HepG2 (cell line): ENCODE measurements around the gene ZSCAN21. TPM values are rescaled to one million over a fixed set of nuclear protein-coding genes. Genes with fewer than 3 reads are reported as not detected.

Experiments
- ATAC-seq: fragments of 200-7000 bp; cut with Tn5 transposase; 3 replicates; pipeline ENCODE4 v1.9.1; 2020; ENCODE audit warnings: mild to moderate bottlenecking, moderate library complexity
- BruUV-seq: library from RNA; stranded (reverse); fragments of 400-500 nt; replicated peaks from 2 replicates; lab custom pipeline; 2021; lab: Mats Ljungman, UMichigan
- CTCF ChIA-PET: fragments of 300-600 bp; formaldehyde crosslinking; extraction: SDS; loops from one replicate; lab custom pipeline; 2021; ENCODE audit warnings: low total read pairs, inconsistent platforms, low intra/inter-chr PET ratio; lab: Yijun Ruan, JAX
- POLR2A ChIA-PET: fragments of 350-600 bp; sonication (Branson Sonifier 250); formaldehyde crosslinking; loops from one replicate; lab custom pipeline; 2020; ENCODE audit warnings: antibody characterized with exemption, inconsistent platforms; lab: Yijun Ruan, JAX
- DNase-seq: peaks from one replicate; pipeline ENCODE4 v3.0.0-alpha.2; 2015; ENCODE audit warnings: low spot score
- FAIRE-seq: peaks from 3 replicates; lab custom pipeline; 2011; peaks lifted over from hg19 to GRCh38; lab: Jason Lieb, UNC
- H2AFZ ChIP-seq: one replicate; pipeline ENCODE4 v1.6.1; 2011; ENCODE audit warnings: low read length, inconsistent platforms
- H3K27ac ChIP-seq: fragments of 300-600 bp; 3 replicates; pipeline ENCODE4 v1.8.0; 2011; ENCODE audit warnings: mixed run types, mild to moderate bottlenecking, mixed read lengths, low read length, inconsistent platforms; ENCODE audit not compliant: insufficient read depth; ENCODE audit errors: extremely low read length
- H3K27me3 ChIP-seq, 2 experiments: fragments of 200-600 bp in 1 of 2; 2 replicates in 1 of 2; 3 replicates in 1 of 2; pipeline versions ENCODE4 v1.6.0 to v1.8.0; 2011; ENCODE audit warnings: low read length in 2 of 2, mild to moderate bottlenecking in 2 of 2, moderate library complexity in 2 of 2, inconsistent platforms in 1 of 2; ENCODE audit not compliant: insufficient read depth in 2 of 2, control insufficient read depth in 1 of 2
- H3K36me3 ChIP-seq, 2 experiments: fragments of 200-600 bp in 1 of 2; replicated peaks in 1 of 2; 2 replicates in 1 of 2; 3 replicates in 1 of 2; pipeline versions ENCODE4 v1.5.1 to v1.8.0; 2011; ENCODE audit warnings: low read length in 2 of 2, inconsistent platforms in 1 of 2; ENCODE audit not compliant: insufficient read depth in 2 of 2, control insufficient read depth in 1 of 2
- H3K4me1 ChIP-seq: 2 replicates; pipeline ENCODE4 v1.5.1; 2012; ENCODE audit warnings: low read length, inconsistent platforms; ENCODE audit not compliant: insufficient read depth
- H3K4me2 ChIP-seq: 2 replicates; pipeline ENCODE4 v1.6.0; 2011; ENCODE audit warnings: low read depth, low read length, inconsistent platforms
- H3K4me3 ChIP-seq, 3 experiments: fragments of 200-600 bp in 1 of 3; sonication (generic), shearing (Covaris generic) in 1 of 3; replicated peaks in 1 of 3; 2 replicates each; pipeline ENCODE4 v1.5.1; 2011 to 2016; ENCODE audit warnings: low read length in 3 of 3, inconsistent platforms in 2 of 3, low read depth in 2 of 3, mild to moderate bottlenecking in 2 of 3, control low read depth in 1 of 3, mixed read lengths in 1 of 3; ENCODE audit not compliant: insufficient read depth in 1 of 3
- H3K79me2 ChIP-seq: one replicate; pipeline ENCODE4 v1.6.1; 2011; ENCODE audit warnings: low read length, inconsistent platforms; ENCODE audit not compliant: insufficient read depth
- H3K9ac ChIP-seq: 2 replicates; pipeline ENCODE4 v1.6.0; 2011; ENCODE audit warnings: mild to moderate bottlenecking, low read depth, low read length, inconsistent platforms; ENCODE audit not compliant: insufficient read depth
- H3K9me3 ChIP-seq: 2 replicates; pipeline ENCODE4 v1.5.1; 2012; ENCODE audit warnings: mild to moderate bottlenecking, low read length
- H4K20me1 ChIP-seq: 2 replicates; pipeline ENCODE4 v1.6.0; 2011; ENCODE audit warnings: inconsistent platforms, mild to moderate bottlenecking, low read length, moderate library complexity; ENCODE audit not compliant: insufficient read depth
- ATF7-NPFF ChIP-seq: sonication (generic); formaldehyde crosslinking; IDR thresholded peaks from 2 replicates; pipeline ENCODE4 v1.8.1; 2023; ENCODE audit warnings: mild to moderate bottlenecking, low read depth, missing genetic modification reagents, moderate library complexity
- CBX5 ChIP-seq: sonication (generic); formaldehyde crosslinking; IDR thresholded peaks from 2 replicates; pipeline ENCODE4 v1.4.0; 2020; ENCODE audit warnings: missing genetic modification reagents, borderline replicate concordance
- HOXD1 ChIP-seq: sonication (generic); formaldehyde crosslinking; IDR thresholded peaks from 2 replicates; pipeline ENCODE4 v1.5.0; 2020; ENCODE audit warnings: missing genetic modification reagents
- MEIS1 ChIP-seq: sonication (generic); formaldehyde crosslinking; IDR thresholded peaks from 2 replicates; pipeline ENCODE4 v1.9.0; 2021; ENCODE audit warnings: mild to moderate bottlenecking, missing genetic modification reagents, moderate library complexity, borderline replicate concordance
- ZNF33A ChIP-seq: sonication (generic); formaldehyde crosslinking; IDR thresholded peaks from 2 replicates; pipeline ENCODE4 v1.5.1; 2020; ENCODE audit warnings: missing genetic modification reagents, mild to moderate bottlenecking, moderate library complexity, borderline replicate concordance
- ZNF383 ChIP-seq: sonication (generic); formaldehyde crosslinking; IDR thresholded peaks from 2 replicates; pipeline ENCODE4 v1.4.0; 2020; ENCODE audit warnings: missing genetic modification reagents, mild to moderate bottlenecking, borderline replicate concordance
- ZNF709 ChIP-seq: sonication (generic); formaldehyde crosslinking; IDR thresholded peaks from 2 replicates; pipeline ENCODE4 v1.5.0; 2020; ENCODE audit warnings: mild to moderate bottlenecking, missing genetic modification reagents
- ZNF747 ChIP-seq: sonication (generic); formaldehyde crosslinking; IDR thresholded peaks from 2 replicates; pipeline ENCODE4 v1.8.1; 2023; ENCODE audit warnings: missing genetic modification reagents, mild to moderate bottlenecking, borderline replicate concordance
- ZNF773 ChIP-seq: sonication (generic); formaldehyde crosslinking; IDR thresholded peaks from 2 replicates; pipeline ENCODE4 v1.4.0; 2020; ENCODE audit warnings: missing genetic modification reagents, borderline replicate concordance
- WGBS: methylation state at CpG from one replicate; pipeline ENCODE4 v1.1.6; 2017; ENCODE audit warnings: low lambda C conversion rate; 5-methylcytosine and 5-hydroxymethylcytosine counted together
- in situ Hi-C: cut with HindIII; loops from 2 replicates; pipeline ENCODE4 v1.10.0; 2017; ENCODE audit warnings: low pct_unique_long_range_greater_than_20kb; ENCODE audit not compliant: extremely low pct_ligation_motif_present
- intact Hi-C: fragments of 100-400 bp; cut with micrococcal nuclease; formaldehyde crosslinking; loops from one replicate; pipeline ENCODE4 v1.10.0; 2022; ENCODE audit not compliant: unreplicated experiment
- microRNA counts: library from miRNA; unstranded; fragments of <30 nt; microRNA quantifications from one replicate; lab custom pipeline; 2015
- microRNA-seq: library from miRNA; unstranded; fragments of <30 nt; microRNA quantifications from one replicate; pipeline ENCODE4, GENCODE V29; 2020
- polyA plus RNA-seq, 8 experiments: library from polyadenylated mRNA; depleted of rRNA in 3 of 8; stranded (reverse) in 7 of 8; unstranded in 1 of 8; fragments of >200 nt; fragmentation: Illumina TruSeq in 4 of 8; extraction: Trizol in 4 of 8; gene quantifications; 2 replicates each; pipeline versions ENCODE4 v1.2.1 to v1.2.3, GENCODE V29; 2011 to 2016; ENCODE audit warnings: low read depth in 4 of 8, missing spikeins in 1 of 8, mixed read lengths in 1 of 8; ENCODE audit not compliant: insufficient read depth in 1 of 8
- small RNA-seq, 3 experiments: library from RNA; depleted of rRNA; stranded (forward); fragments of <200 nt; gene quantifications; one replicate each; pipeline ENCODE3, GENCODE V24; 2012; ENCODE audit warnings: low read depth in 2 of 3, low replicate concordance in 1 of 3; ENCODE audit not compliant: insufficient read length in 3 of 3, insufficient read depth in 2 of 3
- total RNA-seq, 5 experiments: library from RNA; depleted of rRNA; stranded (reverse); fragments of >200 nt; fragmentation: Illumina TruSeq; extraction: Trizol; gene quantifications; 2 replicates each; pipeline ENCODE4 v1.2.3, GENCODE V29; 2016; ENCODE audit warnings: low read depth in 1 of 5

Gene ZSCAN21
- total and polyA plus RNA-seq, 2 of the 13 experiments (the other 11 are each of a cell fraction or from before 2014, with no cell fraction given) = 7.0 to 10.0 TPM

- no peaks in the 10 kb centered on the region for H3K9me3 ChIP-seq
- in situ Hi-C loops = no loop called here
- H3K4me2 ChIP-seq = no peak overlapping the region
- no peak for TF ChIP-seq ZNF383 (CRISPR knock-in tag)
- no peak for TF ChIP-seq ZNF773 (CRISPR knock-in tag)
- no peak for TF ChIP-seq ATF7-NPFF (CRISPR knock-in tag)
- no peak for TF ChIP-seq CBX5 (CRISPR knock-in tag)
- TF ChIP-seq ZNF33A = no peak
- TF ChIP-seq MEIS1 = no peak
- TF ChIP-seq ZNF747 = no peak
- TF ChIP-seq HOXD1 (CRISPR knock-in tag) = no peak
- no peak for TF ChIP-seq ZNF709 (CRISPR knock-in tag)
- BruUV-seq = no TSS peak
- H3K36me3 ChIP-seq = peaks cover 6 to 33% of the 10 kb centered on the region in 2 experiments; a peak in 4 of 5 replicates
- no peaks in the 10 kb centered on the region for H3K27me3 ChIP-seq
- H3K9ac ChIP-seq = no peak overlapping the region
- ChIA-PET CTCF (no interaction called here), POLR2A (no interaction called here)
- no peak overlapping the region for H2AFZ ChIP-seq
- no peaks in the 10 kb centered on the region for H4K20me1 ChIP-seq
- intact Hi-C loops = no loop called here
- no peaks in the 10 kb centered on the region for H3K79me2 ChIP-seq
- peak; percentile 16; the same call in 1 of the 3 replicates for ATAC-seq
- no peak for DNase-seq
- H3K27ac ChIP-seq = no peak overlapping the region
- H3K4me1 ChIP-seq = peaks cover 22% of the 10 kb centered on the region
- WGBS = 92% methylated on average over 10 of the region's 13 CpGs
- H3K4me3 ChIP-seq = no peak overlapping the region
- no peak for FAIRE-seq
Observed at GRCh38 chr7:100111914-100112313, 62.3 kb downstream of the ZSCAN21 start.

MicroRNAs within 50 kb of the gene (microRNA counts, 767-probe panel; counts per million panel counts)
- microRNA hsa-miR-106b-5p (lab: Ali Mortazavi, UCI) (not detected), microRNA hsa-miR-25-3p (lab: Ali Mortazavi, UCI) (52,063 counts per million, percentile 85 among the panel's probes with 10 or more counts), microRNA hsa-miR-93-5p (lab: Ali Mortazavi, UCI) (61,079 counts per million, percentile 95 among the panel's probes with 10 or more counts)

Small RNA genes lying within 50 kb of the gene (microRNA-seq; reads per million reads assigned to microRNA genes)
- gene MIR106B = 5,652 reads per million, percentile 98 among the genes with 10 or more reads in this experiment
- 530 reads per million, percentile 85 among the genes with 10 or more reads in this experiment for gene MIR25
- gene MIR93 = 8,140 reads per million, percentile 99 among the genes with 10 or more reads in this experiment

Small RNA genes lying within 50 kb of the gene (small RNA-seq; reads per million reads assigned to genes)
- gene MIR106B = 389 to 66,064 (median 21,823) reads per million in 3 experiments
- gene MIR25 = 1,455 to 158,439 (median 42,657) reads per million in 3 experiments
- 283 to 23,892 (median 5,655) reads per million in 3 experiments for gene MIR93

Other genes starting within 250 kb of the ZSCAN21 start
- gene CYP3A43, start 221.8 kb upstream of the ZSCAN21 start, total RNA-seq (2016; rRNA removed; fragmentation: Illumina TruSeq; extraction: Trizol) = 0.55 and 3.1 TPM in 2 replicates
- 2.3 and 2.4 TPM in 2 replicates for gene CYP3A43, start 221.8 kb upstream of the ZSCAN21 start, polyA plus RNA-seq (2011; rRNA removed)
- not detected in 2 replicates for gene OR2AE1, start 172.7 kb upstream of the ZSCAN21 start, total RNA-seq (2016; rRNA removed; fragmentation: Illumina TruSeq; extraction: Trizol)
- gene OR2AE1, start 172.7 kb upstream of the ZSCAN21 start, polyA plus RNA-seq (2011; rRNA removed) = 0.07 TPM in 1 of 2 replicates, not detected in the other
- gene TRIM4, start 130.2 kb upstream of the ZSCAN21 start, total RNA-seq (2016; rRNA removed; fragmentation: Illumina TruSeq; extraction: Trizol) = 21.7 and 25.1 TPM in 2 replicates
- 16.6 and 17.6 TPM in 2 replicates for gene TRIM4, start 130.2 kb upstream of the ZSCAN21 start, polyA plus RNA-seq (2011; rRNA removed)
- gene GJC3, start 120.2 kb upstream of the ZSCAN21 start, total RNA-seq (2016; rRNA removed; fragmentation: Illumina TruSeq; extraction: Trizol) = 0.66 and 0.75 TPM in 2 replicates
- gene GJC3, start 120.2 kb upstream of the ZSCAN21 start, polyA plus RNA-seq (2011; rRNA removed) = 1.4 TPM in 2 replicates
- gene AZGP1, start 73.7 kb upstream of the ZSCAN21 start, total RNA-seq (2016; rRNA removed; fragmentation: Illumina TruSeq; extraction: Trizol) = 37.9 and 93.8 TPM in 2 replicates
- 229 and 265 TPM in 2 replicates for gene AZGP1, start 73.7 kb upstream of the ZSCAN21 start, polyA plus RNA-seq (2011; rRNA removed)
- gene ZKSCAN1, start 34.2 kb upstream of the ZSCAN21 start, total RNA-seq (2016; rRNA removed; fragmentation: Illumina TruSeq; extraction: Trizol) = 60.6 and 64.5 TPM in 2 replicates
- 46.0 and 46.4 TPM in 2 replicates for gene ZKSCAN1, start 34.2 kb upstream of the ZSCAN21 start, polyA plus RNA-seq (2011; rRNA removed)
- gene ZNF3, start 31.9 kb downstream of the ZSCAN21 start, total RNA-seq (2016; rRNA removed; fragmentation: Illumina TruSeq; extraction: Trizol) = 53.2 and 56.9 TPM in 2 replicates
- gene ZNF3, start 31.9 kb downstream of the ZSCAN21 start, polyA plus RNA-seq (2011; rRNA removed) = 29.1 and 33.7 TPM in 2 replicates
- 33.4 and 64.4 TPM in 2 replicates for gene COPS6, start 39.2 kb downstream of the ZSCAN21 start, total RNA-seq (2016; rRNA removed; fragmentation: Illumina TruSeq; extraction: Trizol)
- gene COPS6, start 39.2 kb downstream of the ZSCAN21 start, polyA plus RNA-seq (2011; rRNA removed) = 117 and 124 TPM in 2 replicates
- 214 and 229 TPM in 2 replicates for gene MCM7, start 51.6 kb downstream of the ZSCAN21 start, total RNA-seq (2016; rRNA removed; fragmentation: Illumina TruSeq; extraction: Trizol)
- gene MCM7, start 51.6 kb downstream of the ZSCAN21 start, polyA plus RNA-seq (2011; rRNA removed) = 74.6 and 84.5 TPM in 2 replicates
- gene AP4M1, start 51.9 kb downstream of the ZSCAN21 start, total RNA-seq (2016; rRNA removed; fragmentation: Illumina TruSeq; extraction: Trizol) = 8.2 and 9.7 TPM in 2 replicates
- gene AP4M1, start 51.9 kb downstream of the ZSCAN21 start, polyA plus RNA-seq (2011; rRNA removed) = 6.0 and 6.3 TPM in 2 replicates
- 18.8 and 25.6 TPM in 2 replicates for gene TAF6, start 69.6 kb downstream of the ZSCAN21 start, total RNA-seq (2016; rRNA removed; fragmentation: Illumina TruSeq; extraction: Trizol)
- 12.6 and 12.9 TPM in 2 replicates for gene TAF6, start 69.6 kb downstream of the ZSCAN21 start, polyA plus RNA-seq (2011; rRNA removed)
- 5.4 and 12.7 TPM in 2 replicates for gene CNPY4, start 69.9 kb downstream of the ZSCAN21 start, total RNA-seq (2016; rRNA removed; fragmentation: Illumina TruSeq; extraction: Trizol)
- gene CNPY4, start 69.9 kb downstream of the ZSCAN21 start, polyA plus RNA-seq (2011; rRNA removed) = 6.2 TPM in 2 replicates
- 1.8 and 2.1 TPM in 2 replicates for gene MBLAC1, start 77.2 kb downstream of the ZSCAN21 start, total RNA-seq (2016; rRNA removed; fragmentation: Illumina TruSeq; extraction: Trizol)
- gene MBLAC1, start 77.2 kb downstream of the ZSCAN21 start, polyA plus RNA-seq (2011; rRNA removed) = 0.79 and 0.88 TPM in 2 replicates
- 115 and 120 TPM in 2 replicates for gene LAMTOR4, start 99.1 kb downstream of the ZSCAN21 start, total RNA-seq (2016; rRNA removed; fragmentation: Illumina TruSeq; extraction: Trizol)
- gene LAMTOR4, start 99.1 kb downstream of the ZSCAN21 start, polyA plus RNA-seq (2011; rRNA removed) = 111 and 118 TPM in 2 replicates
- 2.0 and 9.6 TPM in 2 replicates for gene TRAPPC14, start 108.9 kb downstream of the ZSCAN21 start, total RNA-seq (2016; rRNA removed; fragmentation: Illumina TruSeq; extraction: Trizol)
- gene TRAPPC14, start 108.9 kb downstream of the ZSCAN21 start, polyA plus RNA-seq (2011; rRNA removed) = 4.7 and 7.0 TPM in 2 replicates
- 0.29 TPM in 1 of 2 replicates, not detected in the other for gene GAL3ST4, start 118.8 kb downstream of the ZSCAN21 start, total RNA-seq (2016; rRNA removed; fragmentation: Illumina TruSeq; extraction: Trizol)
- 0.41 and 0.73 TPM in 2 replicates for gene GAL3ST4, start 118.8 kb downstream of the ZSCAN21 start, polyA plus RNA-seq (2011; rRNA removed)
- gene GPC2, start 127.6 kb downstream of the ZSCAN21 start, total RNA-seq (2016; rRNA removed; fragmentation: Illumina TruSeq; extraction: Trizol) = 0.10 and 0.64 TPM in 2 replicates
- 0.76 and 0.78 TPM in 2 replicates for gene GPC2, start 127.6 kb downstream of the ZSCAN21 start, polyA plus RNA-seq (2011; rRNA removed)
- 0.22 and 0.33 TPM in 2 replicates for gene STAG3, start 128.1 kb downstream of the ZSCAN21 start, total RNA-seq (2016; rRNA removed; fragmentation: Illumina TruSeq; extraction: Trizol)
- gene STAG3, start 128.1 kb downstream of the ZSCAN21 start, polyA plus RNA-seq (2011; rRNA removed) = 0.09 and 0.12 TPM in 2 replicates
- not detected in 2 replicates for gene PVRIG, start 170.2 kb downstream of the ZSCAN21 start, total RNA-seq (2016; rRNA removed; fragmentation: Illumina TruSeq; extraction: Trizol)
- not detected in 2 replicates for gene PVRIG, start 170.2 kb downstream of the ZSCAN21 start, polyA plus RNA-seq (2011; rRNA removed)